ENCODE results near the gene ISCA2.
A peak's percentile ranks its signal among the peaks of the same experiment; 100 is the strongest.

Gene ISCA2

DNA sequence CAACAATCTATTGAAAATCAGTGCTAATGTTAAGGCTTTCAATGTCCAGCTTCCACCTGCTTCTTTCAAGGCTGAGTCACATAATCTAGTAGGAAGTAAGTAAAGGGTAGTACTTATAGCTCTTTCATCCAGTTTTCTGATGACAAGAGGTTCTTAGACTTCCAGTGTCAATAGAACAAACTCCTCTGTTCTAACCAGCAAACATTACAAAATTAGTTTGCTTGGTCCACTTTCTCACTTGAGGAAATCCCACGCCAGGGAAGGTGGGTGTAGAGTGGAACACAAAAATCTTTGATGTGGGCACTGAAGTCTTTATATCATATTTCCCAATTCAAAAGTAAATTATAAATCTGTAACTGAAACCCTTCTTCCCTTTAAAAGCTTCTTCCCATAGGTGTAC, 3.1 kb upstream of the ISCA2 start:
- no peak overlapping the region for H3K4me3 ChIP-seq (ENCODE audit: low read depth, low read length)
- no peaks in the 10 kb centered on the region for H3K9me3 ChIP-seq
- no peaks in the 10 kb centered on the region for H3K4me1 ChIP-seq
- H3K27me3 ChIP-seq, result peaks cover 62% of the 10 kb centered on the region
- TF ChIP-seq, protein P1, sequence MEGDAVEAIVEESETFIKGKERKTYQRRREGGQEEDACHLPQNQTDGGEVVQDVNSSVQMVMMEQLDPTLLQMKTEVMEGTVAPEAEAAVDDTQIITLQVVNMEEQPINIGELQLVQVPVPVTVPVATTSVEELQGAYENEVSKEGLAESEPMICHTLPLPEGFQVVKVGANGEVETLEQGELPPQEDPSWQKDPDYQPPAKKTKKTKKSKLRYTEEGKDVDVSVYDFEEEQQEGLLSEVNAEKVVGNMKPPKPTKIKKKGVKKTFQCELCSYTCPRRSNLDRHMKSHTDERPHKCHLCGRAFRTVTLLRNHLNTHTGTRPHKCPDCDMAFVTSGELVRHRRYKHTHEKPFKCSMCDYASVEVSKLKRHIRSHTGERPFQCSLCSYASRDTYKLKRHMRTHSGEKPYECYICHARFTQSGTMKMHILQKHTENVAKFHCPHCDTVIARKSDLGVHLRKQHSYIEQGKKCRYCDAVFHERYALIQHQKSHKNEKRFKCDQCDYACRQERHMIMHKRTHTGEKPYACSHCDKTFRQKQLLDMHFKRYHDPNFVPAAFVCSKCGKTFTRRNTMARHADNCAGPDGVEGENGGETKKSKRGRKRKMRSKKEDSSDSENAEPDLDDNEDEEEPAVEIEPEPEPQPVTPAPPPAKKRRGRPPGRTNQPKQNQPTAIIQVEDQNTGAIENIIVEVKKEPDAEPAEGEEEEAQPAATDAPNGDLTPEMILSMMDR (IDR thresholded peaks at IDR 0.05; ENCODE audit: low read depth, low read length), result no peak
- no peak for DNase-seq
- H3K36me3 ChIP-seq, result no peaks in the 10 kb centered on the region

DNA sequence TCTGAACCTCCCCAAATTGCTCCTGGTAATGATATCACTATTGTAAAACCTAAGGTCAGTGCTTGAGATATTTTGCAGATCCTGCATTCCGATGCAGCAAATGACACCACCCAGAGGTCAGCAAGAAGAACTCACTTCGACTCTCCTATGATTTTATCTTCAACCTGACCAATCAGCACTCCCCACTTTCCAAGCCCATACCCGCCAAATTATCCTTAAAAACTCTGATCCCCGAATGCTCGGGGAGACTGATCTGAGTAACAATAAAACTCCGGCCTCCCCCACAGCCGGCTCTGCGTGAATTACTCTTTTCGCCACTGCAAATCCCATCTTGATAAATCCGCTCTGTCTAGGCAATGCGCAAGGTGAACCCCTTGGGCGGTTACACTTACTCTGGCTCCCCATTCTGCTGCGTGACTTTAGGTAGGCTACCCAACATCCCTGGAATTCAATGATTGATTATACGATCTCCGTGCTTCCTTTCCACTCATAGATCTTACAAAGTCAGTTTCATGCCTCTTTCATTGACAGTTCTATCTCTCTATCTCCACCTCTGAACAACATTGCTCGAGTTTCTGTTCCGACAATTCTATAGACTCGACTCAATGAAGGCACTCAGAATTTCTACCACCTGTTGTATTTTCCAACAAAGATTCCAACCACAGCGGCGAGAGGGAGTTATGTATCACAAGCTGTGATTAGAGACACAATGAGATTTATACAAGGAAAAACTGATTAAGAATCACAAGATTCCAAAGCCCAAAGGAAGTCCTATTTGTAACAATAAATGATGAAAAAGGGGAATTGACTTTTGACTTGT, 1.4 kb upstream of the ISCA2 start:
- no peaks in the 10 kb centered on the region for H3K36me3 ChIP-seq
- TF ChIP-seq, protein P1 (IDR thresholded peaks at IDR 0.05; ENCODE audit: low read depth, low read length), result no peak
- H3K4me3 ChIP-seq (ENCODE audit: low read depth, low read length), result peak overlapping the region; percentile 62
- H3K4me1 ChIP-seq, result no peaks in the 10 kb centered on the region
- DNase-seq, result no peak
- H3K9me3 ChIP-seq, result no peaks in the 10 kb centered on the region
- peaks cover 50% of the 10 kb centered on the region for H3K27me3 ChIP-seq

GRCh38 chr14:74492776-74493342, 706 bp upstream of the ISCA2 start, which contains the start of gene NPC2:
TSS of gene NPC2 (minus strand) at chr14:74493305. CDS start at chr14:74493274, 31 bp downstream.
- no peak for DNase-seq
- Histone ChIP-seq H3K4me3 (ENCODE audit: low read depth, low read length) (peak within 1 kb of the TSS; percentile 89), H3K27me3 (peaks cover 45% of the 10 kb centered on the region), H3K36me3 (no peaks in the 10 kb centered on the region), H3K9me3 (no peaks in the 10 kb centered on the region), H3K4me1 (no peaks in the 10 kb centered on the region)
- TF ChIP-seq, protein P1 (IDR thresholded peaks at IDR 0.05; ENCODE audit: low read depth, low read length), result no peak

- no peak for DNase-seq
These were observed 1.8 kb downstream of the ISCA2 start for GRCh38 chr14:74495356-74495755.

GRCh38 chr14:74500417-74501134, 7.0 kb downstream of the ISCA2 start:
- Histone ChIP-seq H3K4me1 (no peaks in the 10 kb centered on the region), H3K9me3 (no peaks in the 10 kb centered on the region), H3K4me3 (ENCODE audit: low read depth, low read length) (no peak overlapping the region), H3K36me3 (no peaks in the 10 kb centered on the region), H3K27me3 (no peaks in the 10 kb centered on the region)
- no peak for DNase-seq
- TF ChIP-seq, protein P1 (IDR thresholded peaks at IDR 0.05; ENCODE audit: low read depth, low read length), result no peak

More at GRCh38 chr14:74495356-74495755, 1.8 kb downstream of the ISCA2 start:
- no peak overlapping the region for H3K4me3 ChIP-seq (ENCODE audit: low read depth, low read length)
- H3K4me1 ChIP-seq, result no peaks in the 10 kb centered on the region
- TF ChIP-seq, protein P1 (IDR thresholded peaks at IDR 0.05; ENCODE audit: low read depth, low read length), result no peak
- H3K27me3 ChIP-seq, result peaks cover 26% of the 10 kb centered on the region
- no peaks in the 10 kb centered on the region for H3K9me3 ChIP-seq
- H3K36me3 ChIP-seq, result no peaks in the 10 kb centered on the region

Data from BE2C (cell line).